ENCODE measurements around the gene EEF2K. TPM values are rescaled to one million over a fixed set of nuclear protein-coding genes. Genes with fewer than 3 reads are reported as not detected.

EEF2K gene
- polyA plus RNA-seq, 2 of the 4 experiments (the other 2 are of a cell fraction) = 8.2 to 9.4 TPM

DNA sequence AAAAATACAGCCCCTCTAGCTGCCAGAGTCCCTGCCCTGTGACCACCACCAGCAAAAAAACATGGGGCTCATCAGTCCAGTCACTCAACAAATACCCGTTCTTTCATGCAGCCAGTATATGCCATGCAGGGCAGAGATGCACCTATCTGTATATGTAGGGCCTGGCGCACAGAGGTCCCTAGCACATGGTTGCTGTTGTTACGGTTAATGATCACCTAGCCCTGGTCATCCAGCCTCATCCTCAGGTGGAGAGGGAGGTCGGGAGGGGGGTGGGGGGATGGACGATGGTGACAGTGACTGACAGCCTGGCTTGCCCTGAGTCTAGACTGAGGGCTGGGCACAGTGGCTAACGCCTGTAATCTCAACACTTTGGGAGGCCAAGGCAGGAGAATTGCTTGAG lies 42.3 kb upstream of the EEF2K start:
- Histone ChIP-seq H3K4me2 (no peak overlapping the region), H3K4me1 (no peaks in the 10 kb centered on the region), H3K4me3 (no peak overlapping the region), H3K27ac (no peak overlapping the region), H3K9me3 (peaks cover 6% of the 10 kb centered on the region; the same call in 1 of the 3 replicates)
- no peak for FAIRE-seq
- TF ChIP-seq CBX2 (IDR thresholded peaks at IDR 0.05; ENCODE audit: borderline replicate concordance, low read depth) (no peak), FOSL2 (IDR thresholded peaks at IDR 0.05) (no peak), FOSL2 (CRISPR knock-in tag; IDR thresholded peaks at IDR 0.05) (no peak), HDAC2 (IDR thresholded peaks at IDR 0.05) (no peak), SREBF2 (IDR thresholded peaks at IDR 0.05) (no peak), NR3C1 (IDR thresholded peaks at IDR 0.05) (no peak), HOXA7 (CRISPR knock-in tag; IDR thresholded peaks at IDR 0.05) (no peak), TFCP2L1 (CRISPR knock-in tag; IDR thresholded peaks at IDR 0.05) (no peak), FOSB (CRISPR knock-in tag; IDR thresholded peaks at IDR 0.05) (no peak), ELK1 (IDR thresholded peaks at IDR 0.05; ENCODE audit: low read depth, low read length) (no peak)
- ChIA-PET CTCF (interaction anchor here (0.9 to 1.1 kb wide), 3 partner anchors 19 to 456 kb away, joined by 3 to 4 read pairs (median 3); no protein-coding TSS in a partner anchor), POLR2A (no interaction called here)
- no peak for DNase-seq (ENCODE audit: low read depth in 1 of 2, low spot score in 1 of 2)
- WGBS (ENCODE audit: missing lambda C conversion rate) = 71% methylated on average over 5 of the region's 6 CpGs
- ATAC-seq = 0 out of 6 replicates have a peak, but pooled peaks of 1 of the 2 experiments have one; percentile 20

DNA sequence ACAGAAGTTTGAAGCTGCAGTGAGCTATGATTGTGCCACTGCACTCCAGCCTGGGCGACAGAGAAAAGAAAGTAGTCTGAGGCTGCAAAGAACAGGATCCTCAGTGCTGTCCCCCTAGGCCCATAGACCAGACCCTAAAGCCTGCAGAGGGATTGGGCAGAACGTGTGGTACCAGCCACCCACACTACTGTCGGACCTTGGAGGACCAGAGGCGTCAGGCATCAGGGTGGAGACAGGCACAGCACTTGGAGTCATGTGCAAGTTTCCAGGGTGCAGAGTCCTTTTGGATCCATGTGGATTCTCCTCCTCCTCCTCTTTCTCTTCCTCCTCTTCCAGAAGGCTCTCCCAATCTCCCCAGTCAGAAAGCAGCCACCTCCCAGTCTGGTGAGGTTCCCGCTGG lies 41.6 kb upstream of the EEF2K start:
- ATAC-seq (no peak), FAIRE-seq (no peak), DNase-seq (ENCODE audit: low read depth in 1 of 2, low spot score in 1 of 2) (no peak)
- H3K4me2 ChIP-seq = no peak overlapping the region
- POLR2A ChIA-PET = no interaction called here
- TF ChIP-seq EHF (CRISPR knock-in tag; IDR thresholded peaks at IDR 0.05) (no peak), E2F6 (IDR thresholded peaks at IDR 0.05; ENCODE audit: borderline replicate concordance, low read depth) (no peak), KDM1A (IDR thresholded peaks at IDR 0.05; ENCODE audit: low read depth) (no peak), CBX8 (IDR thresholded peaks at IDR 0.05) (no peak), HEYL (CRISPR knock-in tag; IDR thresholded peaks at IDR 0.05) (no peak), KDM5A (IDR thresholded peaks at IDR 0.05) (no peak), NFE2L2 (conservative IDR thresholded peaks at IDR 0.05; ENCODE audit: low read length) (no peak), POLR2AphosphoS2 (conservative IDR thresholded peaks at IDR 0.05; ENCODE audit: low read length) (no peak), CBX2 (IDR thresholded peaks at IDR 0.05; ENCODE audit: borderline replicate concordance, low read depth) (no peak), ELK1 (IDR thresholded peaks at IDR 0.05; ENCODE audit: low read depth, low read length) (no peak), CEBPB (IDR thresholded peaks at IDR 0.05) (no peak), RFX5 (IDR thresholded peaks at IDR 0.05) (no peak)
- TF ChIP-seq, protein P1, sequence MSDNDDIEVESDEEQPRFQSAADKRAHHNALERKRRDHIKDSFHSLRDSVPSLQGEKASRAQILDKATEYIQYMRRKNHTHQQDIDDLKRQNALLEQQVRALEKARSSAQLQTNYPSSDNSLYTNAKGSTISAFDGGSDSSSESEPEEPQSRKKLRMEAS (IDR thresholded peaks at IDR 0.05) = no peak
- peaks cover 6% of the 10 kb centered on the region; the same call in 1 of the 3 replicates for H3K9me3 ChIP-seq
- 78% methylated on average over 5 of the region's 5 CpGs for WGBS (ENCODE audit: missing lambda C conversion rate)
- no peaks in the 10 kb centered on the region for H3K4me1 ChIP-seq
- no peak overlapping the region for H3K27ac ChIP-seq
- H3K4me3 ChIP-seq = no peak overlapping the region
- CTCF ChIA-PET = interaction anchor here (0.9 to 1.1 kb wide), 3 partner anchors 20 to 457 kb away, joined by 3 to 4 read pairs (median 3); no protein-coding TSS in a partner anchor

GRCh38 chr16:22165508-22166285 lies 40.4 kb upstream of the EEF2K start:
- no peak overlapping the region for H3K4me2 ChIP-seq
- H3K4me3 ChIP-seq = no peak overlapping the region
- DNase-seq (ENCODE audit: low read depth in 1 of 2, low spot score in 1 of 2) (no peak), FAIRE-seq (no peak), ATAC-seq (no peak)
- ChIA-PET POLR2A (no interaction called here), CTCF (interaction anchor here (1.2 kb wide), 2 partner anchors 66 to 88 kb away, joined by 3 to 4 read pairs; no protein-coding TSS in a partner anchor)
- H3K4me1 ChIP-seq = no peaks in the 10 kb centered on the region
- no peak overlapping the region for H3K27ac ChIP-seq
- 63% methylated on average over 7 of the region's 16 CpGs for WGBS (ENCODE audit: missing lambda C conversion rate)
- H3K9me3 ChIP-seq = peaks cover 6% of the 10 kb centered on the region; the same call in 1 of the 3 replicates
- no peak for TF ChIP-seq ZC3H11A (IDR thresholded peaks at IDR 0.05)
- no peak for TF ChIP-seq CEBPB (IDR thresholded peaks at IDR 0.05)
- TF ChIP-seq ELK1 (IDR thresholded peaks at IDR 0.05; ENCODE audit: low read depth, low read length) = no peak
- no peak for TF ChIP-seq GATA3 (IDR thresholded peaks at IDR 0.05; ENCODE audit: borderline replicate concordance)
- no peak for TF ChIP-seq EHF (CRISPR knock-in tag; IDR thresholded peaks at IDR 0.05)
- TF ChIP-seq MAFK (IDR thresholded peaks at IDR 0.05; ENCODE audit: partially characterized antibody) = no peak
- no peak for TF ChIP-seq CBX8 (IDR thresholded peaks at IDR 0.05)
- TF ChIP-seq, protein P2, sequence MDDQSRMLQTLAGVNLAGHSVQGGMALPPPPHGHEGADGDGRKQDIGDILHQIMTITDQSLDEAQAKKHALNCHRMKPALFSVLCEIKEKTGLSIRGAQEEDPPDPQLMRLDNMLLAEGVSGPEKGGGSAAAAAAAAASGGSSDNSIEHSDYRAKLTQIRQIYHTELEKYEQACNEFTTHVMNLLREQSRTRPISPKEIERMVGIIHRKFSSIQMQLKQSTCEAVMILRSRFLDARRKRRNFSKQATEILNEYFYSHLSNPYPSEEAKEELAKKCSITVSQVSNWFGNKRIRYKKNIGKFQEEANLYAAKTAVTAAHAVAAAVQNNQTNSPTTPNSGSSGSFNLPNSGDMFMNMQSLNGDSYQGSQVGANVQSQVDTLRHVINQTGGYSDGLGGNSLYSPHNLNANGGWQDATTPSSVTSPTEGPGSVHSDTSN (IDR thresholded peaks at IDR 0.05) = no peak
- no peak for TF ChIP-seq ZSCAN20 (CRISPR knock-in tag; IDR thresholded peaks at IDR 0.05)
- no peak for TF ChIP-seq BHLHE40 (IDR thresholded peaks at IDR 0.05; ENCODE audit: low read depth, low read length)
- no peak for TF ChIP-seq ZFP36 (IDR thresholded peaks at IDR 0.05; ENCODE audit: borderline replicate concordance, partially characterized antibody)
- TF ChIP-seq FOSB (CRISPR knock-in tag; IDR thresholded peaks at IDR 0.05) = no peak
- TF ChIP-seq RFX5 (IDR thresholded peaks at IDR 0.05) = no peak
- TF ChIP-seq MYC (IDR thresholded peaks at IDR 0.05; ENCODE audit: borderline replicate concordance, low read length) = no peak
- TF ChIP-seq RNF2 (IDR thresholded peaks at IDR 0.05; ENCODE audit: borderline replicate concordance, low read depth) = no peak
